H9 (cell line): ENCODE data around the gene OR51E1. TPM values are rescaled to one million over a fixed set of nuclear protein-coding genes. Genes with fewer than 3 reads are reported as not detected.
A peak's percentile ranks its signal among the peaks of the same experiment; 100 is the strongest.

Source experiments
- DNase-seq: peaks from one replicate; pipeline ENCODE4 v3.0.0-alpha.2; 2017
- H2AFZ ChIP-seq: one replicate; pipeline ENCODE4 v1.6.1; 2013; ENCODE audit warnings: mild to moderate bottlenecking, low read length, control low read depth, moderate library complexity
- H2AK5ac ChIP-seq: 2 replicates; pipeline ENCODE4 v1.6.1; 2013; ENCODE audit warnings: low read length, control low read depth, mixed read lengths; ENCODE audit not compliant: insufficient read length
- H2BK120ac ChIP-seq: one replicate; pipeline ENCODE4 v1.6.1; 2013; ENCODE audit warnings: low read depth, mild to moderate bottlenecking, low read length, control low read depth, inconsistent platforms; ENCODE audit not compliant: poor library complexity, severe bottlenecking
- H2BK12ac ChIP-seq: 2 replicates; pipeline ENCODE4 v1.6.1; 2013; ENCODE audit warnings: low read length, control low read depth, mixed read lengths, low read depth; ENCODE audit not compliant: insufficient read length
- H2BK15ac ChIP-seq: 2 replicates; pipeline ENCODE4 v1.6.1; 2013; ENCODE audit warnings: low read depth, low read length, control low read depth
- H2BK20ac ChIP-seq: one replicate; pipeline ENCODE4 v1.6.1; 2013; ENCODE audit warnings: low read depth, mild to moderate bottlenecking, low read length, control low read depth, inconsistent platforms; ENCODE audit not compliant: poor library complexity, severe bottlenecking
- H2BK5ac ChIP-seq: 2 replicates; pipeline ENCODE4 v1.6.1; 2013; ENCODE audit warnings: low read length, control low read depth, mixed read lengths; ENCODE audit not compliant: insufficient read length
- H3K14ac ChIP-seq: 2 replicates; pipeline ENCODE4 v1.6.1; 2013; ENCODE audit warnings: low read length, control low read depth; ENCODE audit not compliant: insufficient read depth
- H3K18ac ChIP-seq: 2 replicates; pipeline ENCODE4 v1.6.1; 2013; ENCODE audit warnings: low read depth, mild to moderate bottlenecking, mixed read lengths, low read length, control low read depth; ENCODE audit not compliant: insufficient read length
- H3K23ac ChIP-seq: 2 replicates; pipeline ENCODE4 v1.6.1; 2013; ENCODE audit warnings: low read length, control low read depth, mixed read lengths, low read depth; ENCODE audit not compliant: insufficient read length
- H3K23me2 ChIP-seq: 2 replicates; pipeline ENCODE4 v1.6.1; 2013; ENCODE audit warnings: low read depth, mild to moderate bottlenecking, mixed read lengths, low read length, control low read depth; ENCODE audit not compliant: insufficient read length, poor library complexity, severe bottlenecking
- H3K27ac ChIP-seq: 2 replicates; pipeline ENCODE4 v1.5.1; 2013; ENCODE audit warnings: low read length, control low read depth, mixed read lengths, low read depth; ENCODE audit not compliant: insufficient read length
- H3K27me3 ChIP-seq: 2 replicates; pipeline ENCODE4 v1.6.1; 2013; ENCODE audit warnings: low read length, control low read depth, inconsistent platforms; ENCODE audit not compliant: insufficient read depth
- H3K4ac ChIP-seq: 2 replicates; pipeline ENCODE4 v1.6.1; 2013; ENCODE audit warnings: low read depth, mild to moderate bottlenecking, control low read depth, inconsistent platforms, low read length, moderate library complexity
- H3K4me1 ChIP-seq: 2 replicates; pipeline ENCODE4 v1.6.1; 2013; ENCODE audit warnings: low read length, control low read depth, inconsistent platforms; ENCODE audit not compliant: insufficient read depth
- H3K4me2 ChIP-seq: 2 replicates; pipeline ENCODE4 v1.6.1; 2013; ENCODE audit warnings: low read length, control low read depth, mixed read lengths; ENCODE audit not compliant: insufficient read length, insufficient read depth
- H3K56ac ChIP-seq: 2 replicates; pipeline ENCODE4 v1.6.1; 2013; ENCODE audit warnings: low read depth, mild to moderate bottlenecking, mixed read lengths, low read length, control low read depth; ENCODE audit not compliant: insufficient read length
- H3K79me1 ChIP-seq: 2 replicates; pipeline ENCODE4 v1.6.1; 2013; ENCODE audit warnings: low read depth, mild to moderate bottlenecking, moderate library complexity, low read length, control low read depth, inconsistent platforms; ENCODE audit not compliant: insufficient read depth, poor library complexity, severe bottlenecking
- H3K79me2 ChIP-seq: 2 replicates; pipeline ENCODE4 v1.6.1; 2013; ENCODE audit warnings: low read length, control low read depth, inconsistent platforms; ENCODE audit not compliant: insufficient read depth
- H3K9ac ChIP-seq: 2 replicates; pipeline ENCODE4 v1.6.1; 2013; ENCODE audit warnings: low read length, control low read depth, mixed read lengths; ENCODE audit not compliant: insufficient read length; ENCODE audit errors: extremely low read depth
- H3K9me3 ChIP-seq: one replicate; pipeline ENCODE4 v1.6.1; 2013; ENCODE audit warnings: low read depth, low read length, inconsistent platforms; ENCODE audit not compliant: control insufficient read depth
- H3T11ph ChIP-seq: one replicate; pipeline ENCODE4 v1.6.1; 2013; ENCODE audit warnings: mild to moderate bottlenecking, low read length, control low read depth, inconsistent platforms
- H4K20me1 ChIP-seq: one replicate; pipeline ENCODE4 v1.6.1; 2013; ENCODE audit not compliant: control insufficient read depth, insufficient read length, insufficient read depth
- H4K5ac ChIP-seq: 2 replicates; pipeline ENCODE4 v1.6.1; 2013; ENCODE audit warnings: low read depth, mild to moderate bottlenecking, mixed read lengths, low read length, control low read depth; ENCODE audit not compliant: insufficient read length
- H4K8ac ChIP-seq: replicated peaks from 2 replicates; pipeline ENCODE4 v1.6.1; 2013; ENCODE audit warnings: low read length, control low read depth, mixed read lengths, low read depth; ENCODE audit not compliant: insufficient read length
- H4K91ac ChIP-seq: 2 replicates; pipeline ENCODE4 v1.6.1; 2013; ENCODE audit warnings: low read depth, mild to moderate bottlenecking, moderate library complexity, mixed read lengths, low read length, control low read depth; ENCODE audit not compliant: insufficient read length
- H3K27ac Mint-ChIP-seq, 3 experiments: 2 replicates in 2 of 3; 3 replicates in 1 of 3; pipeline ENCODE4 v1.8.0; 2020 to 2021; ENCODE audit warnings: mixed read lengths in 3 of 3, mild to moderate bottlenecking in 1 of 3, moderate library complexity in 1 of 3
- H3K27me3 Mint-ChIP-seq: 2 replicates; pipeline ENCODE4 v1.8.0; 2021; ENCODE audit warnings: low read depth, mild to moderate bottlenecking, moderate library complexity, mixed read lengths
- H3K36me3 Mint-ChIP-seq, 3 experiments: 2 replicates in 2 of 3; 3 replicates in 1 of 3; pipeline ENCODE4 v1.8.0; 2020 to 2021; ENCODE audit warnings: low read depth in 3 of 3, mixed read lengths in 3 of 3; ENCODE audit not compliant: insufficient read depth in 1 of 3
- H3K4me1 Mint-ChIP-seq, 2 experiments: 2 replicates each; pipeline ENCODE4 v1.8.0; 2020; ENCODE audit warnings: mixed read lengths in 2 of 2
- H3K4me3 Mint-ChIP-seq, 2 experiments: 2 replicates in 1 of 2; 3 replicates in 1 of 2; pipeline ENCODE4 v1.8.0; 2020 to 2021; ENCODE audit warnings: mild to moderate bottlenecking in 2 of 2, mixed read lengths in 2 of 2, moderate library complexity in 1 of 2
- H3K9me3 Mint-ChIP-seq, 2 experiments: 2 replicates in 1 of 2; 3 replicates in 1 of 2; pipeline ENCODE4 v1.8.0; 2020; ENCODE audit warnings: mild to moderate bottlenecking in 2 of 2, mixed read lengths in 2 of 2, moderate library complexity in 1 of 2
- CTCF ChIP-seq: fragments of 200-600 bp; sonication (generic); conservative IDR thresholded peaks from 3 replicates; pipeline ENCODE4 v1.8.0; 2021; ENCODE audit warnings: antibody characterized with exemption, mild to moderate bottlenecking
- WGBS: extraction: QIAGEN DNeasy Blood & Tissue Kit; methylation state at CpG from one replicate; pipeline ENCODE4 v1.1.7; 2013; ENCODE audit warnings: missing lambda C conversion rate, low lambda C conversion rate, mixed read lengths; ENCODE audit not compliant: insufficient read length; ENCODE audit errors: extremely low coverage; 5-methylcytosine and 5-hydroxymethylcytosine counted together
- total RNA-seq: library from RNA; stranded (reverse); gene quantifications from 2 replicates; pipeline ENCODE4 v1.2.1, GENCODE V29; 2021

Gene OR51E1
- total RNA-seq, 1 experiment from 2014 or later = not detected

- no peaks in the 10 kb centered on the region for H3K79me2 ChIP-seq
- Mint-ChIP-seq H3K4me1 (peaks cover 21 to 24% of the 10 kb centered on the region in 2 experiments), H3K27me3 (no peaks in the 10 kb centered on the region), H3K9me3 (no peaks in the 10 kb centered on the region), H3K27ac (peak overlapping the region in 2 of 3 experiments; percentile 80 to 95; a peak in 5 of 7 replicates), H3K4me3 (peak overlapping the region; percentile 29 to 45; a peak in 3 of 5 replicates), H3K36me3 (no peaks in the 10 kb centered on the region)
- H3K56ac ChIP-seq = no peak overlapping the region
- no peak overlapping the region for H3K9ac ChIP-seq
- no peak overlapping the region for H2BK5ac ChIP-seq
- H3K18ac ChIP-seq = no peak overlapping the region
- H2AK5ac ChIP-seq = no peak overlapping the region
- H3K27ac ChIP-seq = peak overlapping the region; percentile 58
- no peak overlapping the region for H2BK12ac ChIP-seq
- no peak overlapping the region for H3K23ac ChIP-seq
- no peaks in the 10 kb centered on the region for H4K20me1 ChIP-seq
- no peak overlapping the region for H2BK120ac ChIP-seq
- no peak for DNase-seq
- no peak overlapping the region for H2BK15ac ChIP-seq
- peaks cover 4% of the 10 kb centered on the region; the same call in 1 of the 2 replicates for H3K4me1 ChIP-seq
- no peak overlapping the region for H2BK20ac ChIP-seq
- no peak overlapping the region for H3T11ph ChIP-seq
- no peaks in the 10 kb centered on the region for H3K23me2 ChIP-seq
- no peak overlapping the region for H3K4ac ChIP-seq
- H3K9me3 ChIP-seq = no peaks in the 10 kb centered on the region
- H4K5ac ChIP-seq = no peak overlapping the region
- H3K27me3 ChIP-seq = no peaks in the 10 kb centered on the region
- H4K8ac ChIP-seq = no peak overlapping the region
- no peaks in the 10 kb centered on the region for H3K79me1 ChIP-seq
- H2AFZ ChIP-seq = peak overlapping the region; percentile 25
- no peak overlapping the region for H3K14ac ChIP-seq
- H4K91ac ChIP-seq = no peak overlapping the region
- peak overlapping the region; percentile 42 for H3K4me2 ChIP-seq
- no peak for TF ChIP-seq CTCF
- no CpG with 5 or more reads among the region's 8 CpGs for WGBS
Observed at GRCh38 chr11:4704790-4705334, 61.1 kb downstream of the OR51E1 start.

Other genes with a start within 250 kb of the OR51E1 start
- not detected in 2 replicates for gene OR52K2, start 194.7 kb upstream of the OR51E1 start, total RNA-seq
- gene OR52K1, start 161.3 kb upstream of the OR51E1 start, total RNA-seq = not detected in 2 replicates
- not detected in 2 replicates for gene OR52M1, start 98.8 kb upstream of the OR51E1 start, total RNA-seq
- gene OR52I2, start 62.2 kb upstream of the OR51E1 start, total RNA-seq = not detected in 2 replicates
- gene OR52I1, start 49.9 kb upstream of the OR51E1 start, total RNA-seq = not detected in 2 replicates
- gene TRIM68, start 35.8 kb upstream of the OR51E1 start, total RNA-seq = 7.5 and 9.9 TPM in 2 replicates
- gene OR51D1, start 6.5 kb upstream of the OR51E1 start, total RNA-seq = not detected in 2 replicates
- gene OR51E2, start 53.9 kb downstream of the OR51E1 start, total RNA-seq = not detected in 2 replicates
- gene MMP26, start 60.8 kb downstream of the OR51E1 start, total RNA-seq = not detected in 2 replicates
- not detected in 2 replicates for gene OR51F1, start 126.0 kb downstream of the OR51E1 start, total RNA-seq
- not detected in 2 replicates for gene OR52R1, start 160.4 kb downstream of the OR51E1 start, total RNA-seq
- gene OR51F2, start 177.3 kb downstream of the OR51E1 start, total RNA-seq = not detected in 2 replicates
- gene OR51S1, start 205.2 kb downstream of the OR51E1 start, total RNA-seq = not detected in 2 replicates
- not detected in 2 replicates for gene OR51T1, start 237.9 kb downstream of the OR51E1 start, total RNA-seq